GM12891 (cell line): Measurements from ENCODE around the gene SETD4.
"Not testable (repeated sequence)": the region's sequence is repeated elsewhere in the genome, so short reads cannot be mapped to it uniquely, and the experiment has no call there.

Experiments
- DNase-seq: peaks from one replicate; pipeline ENCODE4 v3.0.0; 2011; ENCODE audit warnings: low spot score; ENCODE audit not compliant: insufficient read length
- FAIRE-seq: peaks from 2 replicates; lab custom pipeline; 2011; peaks lifted over from hg19 to GRCh38; lab: Jason Lieb, UNC
- PAX5 ChIP-seq: IDR thresholded peaks from 2 replicates; pipeline ENCODE4 v1.6.1; 2011; ENCODE audit warnings: low read length, moderate library complexity, mild to moderate bottlenecking; ENCODE audit not compliant: insufficient read depth, severe bottlenecking
- POLR2A ChIP-seq: IDR thresholded peaks from 2 replicates; pipeline ENCODE4 v1.6.1; 2011; ENCODE audit warnings: low read depth, low read length, control low read depth
- POLR2AphosphoS5 ChIP-seq: IDR thresholded peaks from 2 replicates; pipeline ENCODE4 v1.6.1; 2011; ENCODE audit warnings: low read depth, low read length, control low read depth
- POU2F2 ChIP-seq: IDR thresholded peaks from 2 replicates; pipeline ENCODE4 v1.6.1; 2011; ENCODE audit warnings: low read depth, mild to moderate bottlenecking, control low read depth, low read length, moderate library complexity
- SPI1 ChIP-seq: IDR thresholded peaks from 2 replicates; pipeline ENCODE4 v1.6.1; 2011; ENCODE audit warnings: low read depth, low read length, control low read depth
- TAF1 ChIP-seq: IDR thresholded peaks from 2 replicates; pipeline ENCODE4 v1.6.1; 2011; ENCODE audit warnings: low read depth, low read length, control low read depth

The SETD4 gene

GRCh38 chr21:36079010-36079649 is 18.8 kb upstream of the SETD4 start:
- DNase-seq (no peak), FAIRE-seq (peak; percentile 40)
- TF ChIP-seq TAF1: no peak
- no peak for TF ChIP-seq POLR2AphosphoS5

GRCh38 chr21:36077758-36078157 is 17.4 kb upstream of the SETD4 start:
- peak; percentile 41 for FAIRE-seq
- TF ChIP-seq POLR2A (no peak), POLR2AphosphoS5 (no peak), TAF1 (no peak), PAX5 (no peak), SPI1 (no peak), POU2F2 (no peak)
- no peak for DNase-seq

- DNase-seq (no peak), FAIRE-seq (peak; percentile 63)
- TF ChIP-seq TAF1: no peak
- no peak for TF ChIP-seq POLR2AphosphoS5
- no peak for TF ChIP-seq POU2F2
- TF ChIP-seq SPI1: no peak
- TF ChIP-seq POLR2A: no peak
- no peak for TF ChIP-seq PAX5
Measured at GRCh38 chr21:36076878-36077655, 16.7 kb upstream of the SETD4 start.

- no peak for TF ChIP-seq TAF1
- TF ChIP-seq POLR2AphosphoS5: no peak
- no peak for TF ChIP-seq POU2F2
- TF ChIP-seq SPI1: no peak
- no peak for TF ChIP-seq PAX5
- TF ChIP-seq POLR2A: no peak
- DNase-seq (no peak), FAIRE-seq (no peak)
Measured at GRCh38 chr21:36075953-36076352, 15.6 kb upstream of the SETD4 start.

GRCh38 chr21:36075171-36075570 is 14.8 kb upstream of the SETD4 start:
- TF ChIP-seq TAF1: no peak
- TF ChIP-seq PAX5: no peak
- no peak for TF ChIP-seq POLR2AphosphoS5
- TF ChIP-seq SPI1: no peak
- FAIRE-seq (no peak), DNase-seq (no peak)

- FAIRE-seq, DNase-seq: not testable (repeated sequence)
Measured at GRCh38 chr21:36073911-36074310, 13.6 kb upstream of the SETD4 start.

- FAIRE-seq (no peak), DNase-seq (no peak)
- TF ChIP-seq PAX5 (no peak), TAF1 (no peak), POLR2A (no peak), SPI1 (no peak), POU2F2 (no peak), POLR2AphosphoS5 (no peak)
Measured at GRCh38 chr21:36073181-36073580, 12.9 kb upstream of the SETD4 start.

GRCh38 chr21:36072453-36073162 is 12.3 kb upstream of the SETD4 start:
- FAIRE-seq (no peak), DNase-seq (no peak)
- TF ChIP-seq TAF1 (no peak), POLR2A (no peak), PAX5 (no peak)

GRCh38 chr21:36070999-36071398 is 10.7 kb upstream of the SETD4 start:
- FAIRE-seq (no peak), DNase-seq (no peak)
- TF ChIP-seq SPI1: no peak
- no peak for TF ChIP-seq POLR2A
- TF ChIP-seq TAF1: no peak
- no peak for TF ChIP-seq POU2F2
- no peak for TF ChIP-seq POLR2AphosphoS5
- no peak for TF ChIP-seq PAX5

GRCh38 chr21:36069713-36070583 is 9.6 kb upstream of the SETD4 start, which contains the start of gene CBR1:
Gene CBR1 (plus strand): TSS chr21:36070024. CDS start chr21:36070116, 92 bp downstream.
- FAIRE-seq (peak; percentile 91), DNase-seq (peak; percentile 77)
- TF ChIP-seq POLR2A (peak; percentile 59; the same call in 1 of the 2 replicates), TAF1 (no peak), SPI1 (no peak), POLR2AphosphoS5 (0 out of 2 replicates have a peak, but pooled peaks have one; percentile 22), POU2F2 (peak; percentile 29; the same call in 1 of the 2 replicates), PAX5 (no peak)
